OCI-LY7 (cell line): ENCODE data around the gene FBXO5. TPM values are rescaled to one million over a fixed set of nuclear protein-coding genes. Genes with fewer than 3 reads are reported as not detected.
A peak's percentile ranks its signal among the peaks of the same experiment; 100 is the strongest.

Experiments
- BruUV-seq: library from RNA; stranded (reverse); fragments of 400-500 nt; replicated peaks from 2 replicates; lab custom pipeline; 2021; lab: Mats Ljungman, UMichigan
- CTCF ChIA-PET: fragments of 300-600 bp; sonication (Branson Sonifier 250); formaldehyde crosslinking; loops from one replicate; lab custom pipeline; 2022; ENCODE audit warnings: antibody characterized with exemption; ENCODE audit not compliant: unreplicated experiment; lab: Charles Lee
- POLR2A ChIA-PET: fragments of 300-600 bp; sonication (Branson Sonifier 250); formaldehyde crosslinking; loops from one replicate; lab custom pipeline; 2022; ENCODE audit warnings: antibody characterized with exemption; lab: Charles Lee
- DNase-seq: peaks from one replicate; pipeline ENCODE4 v3.0.0-alpha.2; 2015; ENCODE audit warnings: low spot score
- H2AFZ ChIP-seq: fragments of 200-600 bp; sonication (generic), shearing (Covaris generic); 2 replicates; pipeline ENCODE4 v1.6.1; 2014; ENCODE audit warnings: mild to moderate bottlenecking, antibody characterized with exemption, low read length, moderate library complexity
- H3K27ac ChIP-seq: fragments of 200-600 bp; sonication (generic); 2 replicates; pipeline ENCODE4 v1.5.1; 2014; ENCODE audit warnings: mixed run types, low read depth, mild to moderate bottlenecking, moderate library complexity, low read length, inconsistent platforms; ENCODE audit not compliant: poor library complexity, severe bottlenecking
- H3K36me3 ChIP-seq: fragments of 200-600 bp; sonication (generic); 2 replicates; pipeline ENCODE4 v1.6.1; 2014; ENCODE audit warnings: mild to moderate bottlenecking, antibody characterized with exemption, low read length, moderate library complexity, mixed read lengths; ENCODE audit not compliant: insufficient read depth
- H3K4me1 ChIP-seq: fragments of 200-600 bp; sonication (generic); 2 replicates; pipeline ENCODE4 v1.5.1; 2014; ENCODE audit warnings: mild to moderate bottlenecking, low read length; ENCODE audit not compliant: insufficient read depth, poor library complexity, severe bottlenecking
- H3K4me2 ChIP-seq: fragments of 200-600 bp; sonication (generic); 2 replicates; pipeline ENCODE4 v1.6.1; 2014; ENCODE audit warnings: mild to moderate bottlenecking, low read length
- H3K4me3 ChIP-seq: fragments of 200-600 bp; sonication (generic); 2 replicates; pipeline ENCODE4 v1.5.1; 2014; ENCODE audit warnings: mild to moderate bottlenecking, low read depth, low read length; ENCODE audit not compliant: poor library complexity, severe bottlenecking
- H3K79me2 ChIP-seq: fragments of 200-600 bp; sonication (generic); 2 replicates; pipeline ENCODE4 v1.6.1; 2016; ENCODE audit warnings: low read depth, mild to moderate bottlenecking, low read length, moderate library complexity, mixed read lengths; ENCODE audit not compliant: insufficient read depth
- H3K9me2 ChIP-seq: fragments of 200-600 bp; sonication (generic); 2 replicates; pipeline ENCODE4 v1.6.1; 2016; ENCODE audit warnings: mild to moderate bottlenecking, low read length, mixed read lengths; ENCODE audit not compliant: insufficient read depth
- H3K9me3 ChIP-seq: fragments of 200-600 bp; sonication (generic); 2 replicates; pipeline ENCODE4 v1.6.1; 2014; ENCODE audit warnings: mild to moderate bottlenecking, mixed run types, low read length, mixed read lengths
- H4K20me1 ChIP-seq: fragments of 200-600 bp; sonication (generic); 2 replicates; pipeline ENCODE4 v1.6.1; 2014; ENCODE audit warnings: mild to moderate bottlenecking, antibody characterized with exemption, low read length, moderate library complexity, mixed read lengths; ENCODE audit not compliant: insufficient read depth
- CTCF ChIP-seq: fragments of 200-600 bp; sonication (generic); conservative IDR thresholded peaks from 2 replicates; pipeline ENCODE4 v1.5.1; 2014; ENCODE audit warnings: mild to moderate bottlenecking, antibody characterized with exemption, low read length, moderate library complexity, mixed read lengths
- EZH2phosphoT487 ChIP-seq: fragments of 200-600 bp; sonication (generic); IDR thresholded peaks from 2 replicates; pipeline ENCODE4 v1.6.1; 2018; ENCODE audit warnings: low read depth, borderline replicate concordance, mild to moderate bottlenecking, mixed run types, antibody characterized with exemption, low read length, moderate library complexity, mixed read lengths
- intact Hi-C: fragments of 100-400 bp; cut with micrococcal nuclease; formaldehyde crosslinking; loops from one replicate; pipeline ENCODE4 v1.10.0; 2022; ENCODE audit not compliant: unreplicated experiment
- total RNA-seq, 2 experiments: library from RNA; depleted of rRNA in 1 of 2; stranded (reverse); fragments of >200 nt in 1 of 2; shearing (Covaris generic) in 1 of 2; gene quantifications; 2 replicates each; pipeline ENCODE4 v1.2.3, GENCODE V29; 2014 to 2022

The FBXO5 gene
- total RNA-seq, 2 experiments from 2014 or later: 53.2 to 68.0 TPM

GRCh38 chr6:152948150-152948768 is 34.6 kb downstream of the FBXO5 start:
- DNase-seq: peak; percentile 53
- TF ChIP-seq EZH2phosphoT487 (no peak), CTCF (peak; percentile 88)
- no peaks in the 10 kb centered on the region for H3K9me3 ChIP-seq
- H3K9me2 ChIP-seq: no peaks in the 10 kb centered on the region
- POLR2A ChIA-PET: interaction anchor here (0.8 to 1.1 kb wide), 4 partner anchors 83 to 195 kb away, joined by 3 to 4 read pairs (median 3); no protein-coding TSS in a partner anchor
- no TSS peak for BruUV-seq
- peak overlapping the region; percentile 59 for H2AFZ ChIP-seq
- CTCF ChIA-PET: no interaction called here
- no peak overlapping the region; the same call in 1 of the 2 replicates for H3K4me2 ChIP-seq
- no peaks in the 10 kb centered on the region for H4K20me1 ChIP-seq
- intact Hi-C loops: loop anchor here (1.0 to 10.0 kb wide), 3 partner anchors 84 to 393 kb away; no protein-coding TSS in a partner anchor
- no peak overlapping the region for H3K4me3 ChIP-seq
- no peaks in the 10 kb centered on the region for H3K4me1 ChIP-seq
- no peak overlapping the region for H3K27ac ChIP-seq
- H3K36me3 ChIP-seq: no peaks in the 10 kb centered on the region
- no peaks in the 10 kb centered on the region for H3K79me2 ChIP-seq

- Histone ChIP-seq H3K4me3 (no peak overlapping the region), H2AFZ (no peak overlapping the region), H3K27ac (no peak overlapping the region), H3K9me2 (no peaks in the 10 kb centered on the region), H4K20me1 (no peaks in the 10 kb centered on the region), H3K79me2 (no peaks in the 10 kb centered on the region), H3K4me2 (no peak overlapping the region), H3K4me1 (no peaks in the 10 kb centered on the region), H3K9me3 (no peaks in the 10 kb centered on the region), H3K36me3 (no peaks in the 10 kb centered on the region)
- TF ChIP-seq CTCF (no peak), EZH2phosphoT487 (no peak)
- BruUV-seq: no TSS peak
- no peak for DNase-seq
- CTCF ChIA-PET: no interaction called here
- POLR2A ChIA-PET: interaction anchor here (0.5 kb wide), 1 partner anchor 154 kb away, joined by 3 read pairs; no protein-coding TSS in a partner anchor
- intact Hi-C loops: loop anchor here (5.0 to 10.0 kb wide), 2 partner anchors 200 to 392 kb away; no protein-coding TSS in a partner anchor
Measured at GRCh38 chr6:152946995-152947394, 35.8 kb downstream of the FBXO5 start.

GRCh38 chr6:152946484-152946883 is 36.4 kb downstream of the FBXO5 start:
- TF ChIP-seq CTCF (no peak), EZH2phosphoT487 (no peak)
- no peaks in the 10 kb centered on the region for H3K79me2 ChIP-seq
- H3K36me3 ChIP-seq: no peaks in the 10 kb centered on the region
- H3K4me3 ChIP-seq: no peak overlapping the region
- H2AFZ ChIP-seq: no peak overlapping the region
- H3K9me2 ChIP-seq: no peaks in the 10 kb centered on the region
- BruUV-seq: no TSS peak
- no peak overlapping the region for H3K27ac ChIP-seq
- H3K4me1 ChIP-seq: no peaks in the 10 kb centered on the region
- ChIA-PET POLR2A (interaction anchor here (0.6 kb wide), 1 partner anchor 244 kb away, joined by 3 read pairs; no protein-coding TSS in a partner anchor), CTCF (no interaction called here)
- no peaks in the 10 kb centered on the region for H3K9me3 ChIP-seq
- no peaks in the 10 kb centered on the region for H4K20me1 ChIP-seq
- intact Hi-C loops: loop anchor here (5.0 to 10.0 kb wide), 2 partner anchors 199 to 392 kb away; no protein-coding TSS in a partner anchor
- DNase-seq: no peak
- H3K4me2 ChIP-seq: no peak overlapping the region
